Activated CD4-positive, alpha-beta T cell treated with anti-CD3 and anti-CD28 coated beads for 1 hour (primary cell): ENCODE results near the gene ZNF700.
"Not testable (repeated sequence)": the region's sequence is repeated elsewhere in the genome, so short reads cannot be mapped to it uniquely, and the experiment has no call there.

Experiments
- DNase-seq: peaks from one replicate; pipeline ENCODE4 v3.0.0-alpha.2; 2020

The ZNF700 gene

GRCh38 chr19:11924886-11925650, at the start of gene ZNF700:
ZNF700 (plus strand) TSS chr19:11925107; CDS start chr19:11925211, 104 bp downstream.
- peak; percentile 84 for DNase-seq

- DNase-seq = peak; percentile 17
Observed at GRCh38 chr19:11879687-11880266, 45.1 kb upstream of the ZNF700 start.

- DNase-seq = no peak
Observed at GRCh38 chr19:11880598-11880997, 44.3 kb upstream of the ZNF700 start.

GRCh38 chr19:11881151-11881800, 43.6 kb upstream of the ZNF700 start:
- DNase-seq = peak; percentile 40

GRCh38 chr19:11882606-11883005, 42.3 kb upstream of the ZNF700 start:
- no peak for DNase-seq

- DNase-seq = no peak
Observed at GRCh38 chr19:11887234-11887610, 37.7 kb upstream of the ZNF700 start.

- DNase-seq = peak; percentile 40
Observed at GRCh38 chr19:11887611-11888531, 37.0 kb upstream of the ZNF700 start, which contains the start of gene ZNF69. ZNF69 (plus strand) TSS chr19:11887782; CDS start chr19:11887924, 142 bp downstream.

- not testable (repeated sequence) for DNase-seq
Observed at GRCh38 chr19:11889901-11890300, 35.0 kb upstream of the ZNF700 start.

- DNase-seq = no peak
Observed at GRCh38 chr19:11890634-11891033, 34.3 kb upstream of the ZNF700 start.

- DNase-seq = no peak
Observed at GRCh38 chr19:11894851-11895250, 30.1 kb upstream of the ZNF700 start.

GRCh38 chr19:11902228-11902627, 22.7 kb upstream of the ZNF700 start:
- DNase-seq = no peak

- no peak for DNase-seq
Observed at GRCh38 chr19:11905928-11906327, 19.0 kb upstream of the ZNF700 start.

- DNase-seq = not testable (repeated sequence)
Observed at GRCh38 chr19:11911937-11912336, 13.0 kb upstream of the ZNF700 start.

GRCh38 chr19:11914417-11915051, 10.4 kb upstream of the ZNF700 start:
- DNase-seq = not testable (repeated sequence)

GRCh38 chr19:11921852-11922495, 2.9 kb upstream of the ZNF700 start:
- no peak for DNase-seq

GRCh38 chr19:11925651-11926187, 812 bp downstream of the ZNF700 start:
- not testable (repeated sequence) for DNase-seq

- DNase-seq = no peak
Observed at GRCh38 chr19:11927227-11927626, 2.3 kb downstream of the ZNF700 start.

GRCh38 chr19:11931051-11931450, 6.1 kb downstream of the ZNF700 start:
- DNase-seq = no peak

- DNase-seq = no peak
Observed at GRCh38 chr19:11931513-11931912, 6.6 kb downstream of the ZNF700 start.

- not testable (repeated sequence) for DNase-seq
Observed at GRCh38 chr19:11935829-11936228, 10.9 kb downstream of the ZNF700 start.

GRCh38 chr19:11938383-11938782, 13.5 kb downstream of the ZNF700 start:
- not testable (repeated sequence) for DNase-seq
